ENCODE results near the gene DUSP1. TPM values are rescaled to one million over a fixed set of nuclear protein-coding genes. Genes with fewer than 3 reads are reported as not detected.

DUSP1 gene
- total and polyA plus RNA-seq, 8 donors, result 76.4 to 690 (median 288) TPM

GRCh38 chr5:172739375-172739774 lies 31.6 kb downstream of the DUSP1 start:
- 94 to 96% (median 95%) methylated on average over 6 of the region's 6 CpGs for whole genome bisulfite sequencing, 5 donors
- intact Hi-C loops (cut with DNase I; ENCODE audit: low total_unique reads), result no loop called here
- Histone ChIP-seq H3K27ac (peak overlapping the region in 1 of 5 donors; percentile 84), H3K9me3 (no peaks in the 10 kb centered on the region), H3K27me3 (no peaks in the 10 kb centered on the region), H3K4me1 (peaks cover under 1 to 36% (median 21%) of the 10 kb centered on the region in 4 donors), H3K36me3 (no peaks in the 10 kb centered on the region), H3K4me3 (no peak overlapping the region)
- no peak for DNase-seq
- no peak for TF ChIP-seq CTCF (IDR thresholded peaks at IDR 0.05)
- no peak for TF ChIP-seq POLR2A (IDR thresholded peaks at IDR 0.05)
- TF ChIP-seq POLR2AphosphoS5 (IDR thresholded peaks at IDR 0.05), result no peak
- no peak for TF ChIP-seq EP300 (IDR thresholded peaks at IDR 0.05)

GRCh38 chr5:172736508-172737135 lies 34.4 kb downstream of the DUSP1 start:
- DNase-seq, result no peak
- Histone ChIP-seq H3K27ac (peak overlapping the region in 4 of 5 donors; percentile 38 to 91 (median 74)), H3K36me3 (no peaks in the 10 kb centered on the region), H3K4me3 (no peak overlapping the region), H3K9me3 (no peaks in the 10 kb centered on the region), H3K4me1 (peaks cover 24 to 56% (median 38%) of the 10 kb centered on the region in 4 donors), H3K27me3 (no peaks in the 10 kb centered on the region)
- WGBS, 5 donors, result 78 to 85% (median 78%) methylated on average over 9 to 11 of the region's 11 CpGs
- intact Hi-C loops (cut with DNase I; ENCODE audit: low total_unique reads), result no loop called here
- no peak for TF ChIP-seq POLR2AphosphoS5 (IDR thresholded peaks at IDR 0.05)
- no peak for TF ChIP-seq EP300 (IDR thresholded peaks at IDR 0.05)
- no peak for TF ChIP-seq CTCF (IDR thresholded peaks at IDR 0.05)
- TF ChIP-seq POLR2A (IDR thresholded peaks at IDR 0.05), result no peak

DNA sequence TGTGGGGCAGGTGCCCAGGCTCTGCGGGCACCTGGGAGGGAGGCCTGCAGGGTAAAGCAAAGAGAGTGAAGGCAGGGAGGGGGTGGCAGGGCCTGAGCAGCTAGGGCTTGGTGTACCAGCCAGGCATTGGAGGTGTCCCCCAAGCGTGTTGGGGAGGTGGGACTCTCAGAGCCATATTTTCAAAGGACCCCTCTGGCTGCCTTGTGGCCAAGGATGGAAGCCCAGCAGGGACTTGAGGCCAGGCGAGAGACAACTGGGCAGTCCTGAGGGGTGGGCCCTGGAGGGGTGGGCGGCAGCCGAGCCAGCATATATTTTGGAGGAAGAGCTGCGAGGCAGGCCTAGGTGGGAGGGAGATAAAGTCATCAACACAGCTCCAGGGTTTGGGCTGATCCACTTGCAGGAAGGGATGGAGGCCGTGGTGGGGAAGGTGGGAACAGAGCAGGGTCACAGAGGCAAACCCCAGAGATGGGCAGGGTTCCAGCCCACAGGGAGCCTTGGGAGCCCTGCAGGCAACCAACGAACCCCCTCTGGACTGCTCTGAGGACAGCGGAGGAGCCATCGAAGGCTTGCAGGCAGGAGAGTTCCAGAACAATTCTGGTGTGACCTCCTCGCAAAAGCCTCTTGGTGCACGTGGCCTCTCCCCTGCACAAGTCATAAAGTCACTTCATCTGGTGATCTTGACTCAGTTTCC lies 35.7 kb downstream of the DUSP1 start:
- no peak for DNase-seq
- Histone ChIP-seq H3K4me1 (peaks cover 24 to 52% (median 35%) of the 10 kb centered on the region in 4 donors), H3K27ac (peak overlapping the region in 4 of 5 donors; percentile 55 to 91 (median 90)), H3K27me3 (no peaks in the 10 kb centered on the region), H3K9me3 (no peaks in the 10 kb centered on the region), H3K36me3 (no peaks in the 10 kb centered on the region), H3K4me3 (no peak overlapping the region)
- intact Hi-C loops (cut with DNase I; ENCODE audit: low total_unique reads), result no loop called here
- WGBS, 5 donors, result 90 to 96% (median 91%) methylated on average over 9 to 12 of the region's 12 CpGs
- TF ChIP-seq POLR2A (IDR thresholded peaks at IDR 0.05) (no peak), POLR2AphosphoS5 (IDR thresholded peaks at IDR 0.05) (no peak), EP300 (IDR thresholded peaks at IDR 0.05) (no peak), CTCF (IDR thresholded peaks at IDR 0.05) (no peak)

DNA sequence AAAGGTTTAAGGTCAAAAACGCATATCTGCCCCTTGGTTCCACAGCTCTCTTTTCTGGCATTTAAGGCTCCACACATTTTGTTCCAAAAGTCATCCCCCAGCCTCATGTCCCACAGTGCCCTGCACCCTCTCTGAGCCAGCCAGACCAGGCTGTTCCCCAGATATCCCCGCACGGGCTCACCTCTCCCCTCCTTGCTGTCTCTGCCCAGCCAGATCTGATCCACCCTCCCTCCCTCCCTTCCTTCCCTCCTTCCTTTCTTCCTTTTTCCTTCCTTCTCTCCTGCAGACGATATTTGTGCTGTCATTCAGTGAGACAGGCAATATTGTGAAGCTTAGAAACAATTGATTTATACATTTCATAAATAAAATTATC lies 37.0 kb downstream of the DUSP1 start:
- WGBS, 5 donors, result 21 to 37% (median 26%) methylated on average over 4 of the region's 4 CpGs
- Histone ChIP-seq H3K27me3 (no peaks in the 10 kb centered on the region), H3K27ac (peak overlapping the region; percentile 14 to 93 (median 91)), H3K9me3 (no peaks in the 10 kb centered on the region), H3K4me3 (no peak overlapping the region), H3K4me1 (peaks cover 24 to 51% (median 35%) of the 10 kb centered on the region in 4 donors), H3K36me3 (no peaks in the 10 kb centered on the region)
- intact Hi-C loops (cut with DNase I; ENCODE audit: low total_unique reads), result no loop called here
- DNase-seq, result no peak
- TF ChIP-seq POLR2A (IDR thresholded peaks at IDR 0.05) (no peak), EP300 (IDR thresholded peaks at IDR 0.05) (no peak), CTCF (IDR thresholded peaks at IDR 0.05) (no peak), POLR2AphosphoS5 (IDR thresholded peaks at IDR 0.05) (no peak)
